Measurements from ENCODE around the gene SDK2.

DNA sequence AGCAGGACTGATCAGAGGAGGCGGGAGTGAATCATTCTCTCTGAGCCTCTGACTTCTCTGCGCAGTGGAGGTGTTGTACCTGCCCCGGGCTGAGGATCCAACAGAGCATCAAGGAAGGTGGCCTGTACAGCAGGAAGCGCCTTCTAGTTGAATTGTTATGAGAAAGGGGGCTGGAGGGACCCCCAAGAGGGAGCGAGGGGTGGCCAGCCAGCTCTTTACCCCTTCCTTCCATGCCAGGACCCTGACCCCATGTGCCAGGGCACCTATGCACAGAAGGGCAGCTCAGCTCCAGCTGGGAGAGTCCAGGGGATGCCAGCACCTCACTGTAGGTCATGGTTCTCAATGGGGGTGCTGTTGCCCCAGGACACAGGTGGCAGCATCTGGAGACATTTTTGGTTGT is 149.3 kb downstream of the SDK2 start:
- TF ChIP-seq GATA2 (IDR thresholded peaks at IDR 0.05; ENCODE audit: low read depth, low read length) (no peak), GATA3 (IDR thresholded peaks at IDR 0.05; ENCODE audit: low read depth, low read length) (no peak)

Data from SH-SY5Y (cell line).